Superior temporal gyrus (tissue), 1 donor: Measurements from ENCODE around the gene CPNE1.
A peak's percentile ranks its signal among the peaks of the same experiment; 100 is the strongest.
"Not testable (repeated sequence)": the region's sequence is repeated elsewhere in the genome, so short reads cannot be mapped to it uniquely, and the experiment has no call there.

Experiments used
- DNase-seq: peaks from one replicate; pipeline ENCODE4 v3.0.0-alpha.2; 2016; ENCODE audit errors: extremely low spot score

The CPNE1 gene

DNA sequence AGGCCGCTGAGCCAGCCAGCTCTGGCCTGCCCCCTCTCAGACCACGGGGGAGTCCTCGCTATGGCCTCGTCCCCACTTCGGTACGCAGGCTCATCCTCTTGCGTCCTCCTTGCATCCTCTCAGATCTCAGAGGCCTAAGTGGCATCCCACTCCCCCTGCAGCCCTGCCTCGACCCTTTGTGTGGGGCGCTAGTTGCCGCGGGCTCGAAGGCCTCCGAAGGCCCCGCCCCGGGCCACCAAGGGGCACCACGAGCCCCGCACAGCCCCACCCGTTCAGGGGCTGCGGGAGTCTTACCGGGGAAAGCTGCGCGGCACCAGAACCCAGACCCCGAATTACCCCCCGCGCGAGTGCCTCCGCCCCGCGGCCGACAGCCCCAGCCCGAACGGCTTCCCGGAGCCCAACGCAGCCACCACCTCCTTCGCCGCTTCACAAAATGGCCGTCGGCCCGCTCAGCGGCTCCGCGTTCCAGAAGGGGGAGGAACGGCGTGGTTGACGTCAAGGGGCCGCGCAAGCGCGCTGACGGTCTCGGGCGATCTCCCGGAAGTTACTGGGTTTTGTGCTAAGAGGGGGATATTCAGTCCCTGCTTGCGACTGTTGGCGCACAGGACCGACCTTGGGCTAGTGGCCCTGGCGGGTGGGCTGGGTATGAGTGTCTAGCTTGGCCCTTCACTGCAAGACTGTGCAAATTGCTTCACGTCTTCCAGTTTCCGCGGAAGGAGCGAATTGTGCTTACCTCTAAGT, at the start of gene CPNE1, which contains the start of gene RBM12:
CPNE1 (minus strand) TSS at position 435 of the 741 bp plus-strand sequence. CDS start 31,977 bp downstream, outside the sequence.
RBM12 (minus strand) TSS at position 435 of the 741 bp plus-strand sequence. CDS start 9,578 bp downstream, outside the sequence.
- peak; percentile 97 for DNase-seq

DNA sequence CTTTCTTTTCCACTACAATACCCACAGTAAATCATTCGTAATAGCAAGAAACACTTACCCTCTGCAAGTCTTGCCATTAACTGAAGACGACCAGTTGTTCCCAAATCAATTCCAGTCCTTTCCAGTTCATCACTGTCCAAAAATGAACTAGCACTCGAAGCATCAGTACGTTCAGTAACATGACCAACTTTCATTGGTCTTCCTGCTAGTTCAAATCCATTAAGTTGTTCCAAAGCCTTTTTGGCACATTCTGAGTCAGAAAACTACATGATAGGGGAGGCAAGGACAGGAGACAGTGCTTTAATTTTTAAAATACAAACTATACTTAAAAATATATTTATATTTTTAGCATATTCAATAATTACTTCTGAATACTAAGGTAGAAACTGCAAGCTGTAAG, 49.4 kb upstream of the CPNE1 start:
- no peak for DNase-seq

DNA sequence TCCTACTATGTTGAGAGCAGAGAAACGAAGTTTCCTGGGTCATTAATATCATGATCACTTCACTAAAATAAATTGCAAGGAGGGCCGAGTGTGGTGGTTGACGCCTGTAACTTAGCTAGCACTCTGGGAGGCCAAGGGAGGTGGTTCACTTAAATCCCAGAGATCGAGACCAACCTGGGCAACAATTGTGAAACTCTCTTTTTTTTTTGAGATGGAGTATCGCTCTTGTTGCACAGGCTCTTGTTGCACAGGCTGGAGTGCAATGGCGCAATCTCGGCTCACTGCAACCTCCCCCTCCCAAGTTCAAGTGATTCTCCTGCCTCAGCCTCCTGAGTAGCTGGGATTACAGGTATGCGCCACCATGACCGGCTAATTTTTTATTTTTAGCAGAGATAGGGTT, 48.4 kb upstream of the CPNE1 start:
- DNase-seq: not testable (repeated sequence)

DNA sequence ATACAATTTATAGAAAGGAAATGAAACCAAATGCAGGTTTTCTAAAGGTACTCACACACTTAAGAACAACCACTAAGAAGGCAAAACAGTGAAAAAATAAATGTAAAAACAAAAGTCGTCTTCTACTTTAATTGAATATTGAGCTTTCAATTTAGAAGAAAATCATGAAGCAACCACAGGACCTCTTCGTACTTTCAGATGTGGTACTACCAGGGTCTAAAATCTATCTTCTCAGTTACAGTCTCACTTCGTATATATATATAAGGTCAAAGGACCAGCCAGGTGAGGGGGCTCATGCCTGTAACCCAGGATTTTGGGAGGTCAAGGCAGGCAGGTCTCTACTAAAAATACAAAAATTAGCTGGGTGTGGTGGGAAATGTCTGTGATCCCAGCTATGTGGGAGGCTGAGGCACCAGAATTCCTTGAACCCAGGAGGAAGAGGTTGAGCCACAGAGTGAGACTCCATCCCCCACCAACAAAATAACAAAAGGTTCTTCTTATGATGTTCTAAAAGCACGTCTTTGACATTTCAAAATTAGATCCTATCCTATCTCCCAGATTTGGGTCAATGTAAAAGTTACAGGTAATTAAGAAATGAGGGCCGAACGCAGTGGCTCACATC, 47.0 kb upstream of the CPNE1 start:
- no peak for DNase-seq

DNA sequence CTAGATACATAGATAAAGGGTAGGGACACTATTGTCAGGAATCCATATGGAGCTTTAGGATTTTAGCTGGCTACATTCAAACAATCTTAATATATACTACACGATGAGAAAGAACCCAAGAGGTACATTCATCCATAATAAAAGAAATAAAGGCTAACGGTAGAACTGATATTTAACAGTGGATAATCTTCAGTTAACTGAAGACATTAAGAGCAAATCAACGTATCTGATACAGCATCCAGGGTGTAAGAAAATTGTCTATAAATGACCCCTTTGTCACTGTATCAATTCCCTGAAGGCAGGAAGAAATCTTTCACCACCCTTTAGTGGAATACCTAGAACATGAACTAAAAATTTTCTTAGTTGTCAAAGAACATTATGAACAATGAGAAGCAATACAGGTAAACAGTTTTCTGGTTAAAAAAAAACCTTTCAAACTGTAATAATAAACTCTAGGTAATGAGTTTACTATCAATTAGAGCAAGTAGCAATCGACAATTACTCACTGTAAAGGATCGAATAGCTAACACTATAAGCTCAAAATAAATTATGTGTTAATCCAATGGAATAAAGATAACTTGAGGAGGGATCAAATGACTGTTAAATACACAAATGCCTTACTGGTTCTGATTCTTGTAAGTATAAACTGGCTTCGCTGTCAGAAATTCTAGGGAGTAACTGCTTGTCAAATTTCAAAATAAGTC, 46.3 kb upstream of the CPNE1 start:
- DNase-seq: no peak

DNA sequence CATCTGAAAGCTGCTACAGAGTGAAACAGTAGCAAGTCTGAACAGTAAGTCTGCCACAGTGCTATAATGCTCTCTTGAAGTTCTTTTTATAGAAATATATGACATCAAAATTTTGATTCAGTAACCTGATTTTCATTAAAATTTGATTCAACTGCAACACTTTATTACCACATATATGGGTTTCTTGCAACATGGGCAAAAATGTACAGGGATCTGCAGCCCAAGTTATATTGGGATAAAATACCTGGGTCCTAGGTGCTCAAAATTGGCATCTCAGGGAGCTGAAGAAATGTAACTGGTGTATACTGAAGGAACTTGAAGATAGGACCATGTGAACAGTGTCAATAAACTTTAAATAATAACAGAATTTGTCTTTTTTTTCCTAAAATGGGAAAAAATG, 45.3 kb upstream of the CPNE1 start:
- DNase-seq: no peak

DNA sequence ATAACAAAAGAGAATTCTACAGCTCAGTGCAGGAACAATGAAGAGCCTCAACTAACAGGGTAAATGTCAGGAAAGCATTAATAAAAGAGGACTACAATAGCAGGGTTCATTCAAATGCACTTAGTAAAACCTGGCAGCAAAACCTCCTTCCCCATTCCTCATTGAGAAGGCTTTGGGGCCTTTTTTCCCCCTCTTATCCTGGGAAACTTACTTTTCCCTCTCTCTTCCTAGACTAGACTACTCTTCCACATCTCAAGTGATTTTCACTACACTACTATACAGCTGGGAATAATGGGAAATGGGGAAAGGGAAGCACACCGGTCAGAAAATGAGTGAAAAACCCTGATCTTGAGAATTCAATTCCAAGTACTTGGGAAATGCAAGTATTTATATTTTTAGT, 44.6 kb upstream of the CPNE1 start:
- no peak for DNase-seq

DNA sequence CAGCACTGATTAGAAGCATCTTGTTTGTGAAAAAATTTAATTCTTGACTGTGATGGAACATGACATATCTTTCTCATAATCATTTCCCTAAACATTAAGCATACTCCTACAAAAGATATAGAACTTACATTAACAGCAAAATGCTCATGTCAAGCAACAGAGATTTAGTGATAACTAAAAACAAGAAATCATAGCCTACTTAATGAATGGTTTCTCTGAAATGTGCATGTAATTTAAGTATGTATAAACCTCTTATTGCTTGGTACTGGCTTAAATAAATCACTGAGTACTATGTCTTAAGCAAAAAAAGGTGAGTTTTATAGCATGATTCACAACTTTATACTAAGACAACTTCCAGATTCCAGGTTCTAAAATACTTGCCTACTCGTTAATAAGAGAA, 43.8 kb upstream of the CPNE1 start:
- DNase-seq: no peak

DNA sequence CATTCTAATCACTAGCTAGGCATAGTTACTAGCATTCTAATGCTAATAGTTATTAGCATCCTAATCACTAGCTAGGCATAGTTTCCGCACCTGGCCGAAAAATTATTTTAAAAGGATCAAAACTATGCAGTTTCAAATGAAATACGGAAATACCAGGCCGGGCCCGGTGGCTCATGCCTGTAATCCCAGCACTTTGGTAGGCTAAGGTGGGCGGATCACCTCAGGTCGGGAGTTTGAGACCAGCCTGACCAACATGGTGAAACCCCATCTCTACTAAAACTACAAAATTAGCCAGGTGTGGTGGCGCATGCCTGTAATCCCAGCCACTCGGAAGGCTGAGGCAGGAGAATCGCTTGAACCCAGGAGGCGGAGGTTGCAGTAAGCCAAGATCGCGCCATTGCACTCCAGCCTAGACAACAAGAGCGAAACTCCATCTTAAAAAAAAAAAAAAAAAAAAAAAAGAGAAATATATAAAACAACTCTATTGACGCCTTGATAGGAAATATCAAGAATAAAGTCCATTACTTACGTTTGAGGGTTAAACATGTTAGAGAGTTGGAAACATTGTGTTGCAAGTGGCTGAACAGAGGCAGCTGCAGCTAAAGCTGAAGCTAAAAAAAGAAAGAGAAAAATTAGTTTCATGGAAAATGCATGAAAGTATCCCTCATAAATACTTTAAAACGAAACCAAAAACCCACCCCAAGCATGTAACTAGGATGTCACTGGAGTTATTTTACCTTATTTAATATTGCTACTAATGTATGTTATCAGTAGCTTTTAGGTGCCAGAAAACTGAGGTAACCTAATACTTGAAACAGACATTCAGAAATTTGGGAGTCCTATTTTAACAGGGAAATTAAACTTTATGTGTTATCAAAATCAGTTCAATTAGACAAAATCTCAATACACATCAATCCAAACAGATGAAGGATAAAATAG, 42.2 kb upstream of the CPNE1 start:
- DNase-seq: not testable (repeated sequence)

DNA sequence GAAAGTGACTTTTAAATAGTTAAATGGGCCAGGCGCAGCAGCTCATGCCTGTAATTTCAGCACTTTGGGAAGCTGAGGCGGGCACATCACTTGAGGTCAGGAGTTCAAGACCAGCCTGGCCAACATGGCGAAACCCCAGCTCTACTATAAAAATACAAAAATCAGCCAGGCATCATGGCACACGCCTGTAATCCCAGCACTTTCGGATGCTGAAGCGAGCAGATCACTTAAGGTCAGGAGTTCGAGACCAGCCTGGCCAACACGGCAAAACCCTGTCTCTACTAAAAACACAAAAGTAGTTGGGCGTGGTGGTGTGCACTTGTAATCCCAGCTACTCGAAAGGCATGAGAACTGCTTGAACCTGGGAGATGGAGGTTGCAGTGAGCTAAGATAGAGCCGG, 41.2 kb upstream of the CPNE1 start:
- DNase-seq: not testable (repeated sequence)

DNA sequence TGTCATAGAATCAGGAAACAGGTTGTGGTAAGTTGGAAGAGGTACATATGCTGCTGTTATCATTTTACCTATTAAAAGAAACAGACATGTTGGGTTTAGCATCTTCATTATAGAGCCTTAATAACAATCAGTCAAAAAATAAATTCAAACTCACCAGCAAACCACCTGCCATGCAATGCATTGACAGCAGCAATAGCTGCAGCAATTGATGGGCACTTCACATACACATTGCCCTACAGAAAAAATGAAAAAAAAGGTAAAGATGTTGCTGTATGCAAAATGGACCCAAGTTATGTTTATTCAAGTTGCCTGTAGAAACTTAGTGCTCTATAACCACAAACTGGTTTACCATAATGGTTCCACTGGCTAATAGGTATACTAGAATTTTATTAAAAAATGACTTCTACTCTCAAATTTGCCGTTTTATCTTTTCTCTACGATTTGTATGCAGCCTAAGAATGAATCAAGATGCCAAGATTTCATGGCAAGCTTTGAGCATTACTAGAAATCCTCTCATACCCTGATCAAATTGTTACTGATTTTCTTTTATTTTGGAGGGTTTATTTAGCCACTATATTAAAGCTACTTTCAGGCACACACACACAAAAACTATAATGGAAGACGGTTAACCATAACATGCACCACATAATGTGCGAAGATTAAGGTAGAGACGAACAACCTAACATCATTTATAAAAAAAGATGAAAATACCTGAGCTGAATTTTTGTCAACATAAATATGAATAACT, 40.0 kb upstream of the CPNE1 start:
- DNase-seq: no peak

DNA sequence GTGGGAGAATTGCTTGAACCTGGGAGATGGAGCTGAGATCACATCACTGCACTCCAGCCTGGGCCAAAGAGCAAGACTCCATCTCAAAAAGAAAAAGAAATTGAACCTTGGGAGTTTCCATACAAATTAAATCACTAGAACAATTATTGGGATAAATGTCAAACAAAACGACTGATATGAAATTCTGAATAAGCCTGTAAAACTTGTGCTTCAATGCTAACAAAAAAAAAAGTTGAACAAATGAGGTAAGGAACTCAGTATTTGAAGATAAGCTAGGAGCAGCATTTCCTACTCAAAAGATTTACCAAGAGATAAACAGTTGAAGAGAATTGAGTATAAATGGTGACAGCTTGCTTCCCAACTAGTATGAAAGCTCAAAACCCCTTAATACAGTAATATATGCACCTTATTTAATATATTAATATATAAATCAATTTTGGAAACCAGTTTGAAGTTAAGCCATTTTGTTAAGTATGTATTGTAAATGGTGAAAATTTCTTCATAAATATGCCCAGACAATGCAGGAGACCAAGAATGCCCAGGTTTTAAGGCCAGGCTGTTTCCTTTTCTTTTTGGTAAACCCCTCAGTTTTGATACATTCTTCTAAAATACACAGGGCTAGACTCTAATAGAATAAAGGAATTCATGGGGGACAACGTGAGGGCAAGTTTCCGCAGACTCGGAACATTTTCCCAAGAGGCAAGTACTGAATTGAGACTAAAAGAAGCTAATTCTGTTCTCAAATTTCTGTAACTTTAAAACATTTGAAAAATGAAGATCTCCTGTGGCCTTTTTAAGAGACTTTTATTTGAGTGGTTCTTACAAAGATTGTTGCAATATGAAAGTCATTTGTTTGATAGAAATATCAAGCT, 38.4 kb upstream of the CPNE1 start:
- DNase-seq: peak; percentile 6

DNA sequence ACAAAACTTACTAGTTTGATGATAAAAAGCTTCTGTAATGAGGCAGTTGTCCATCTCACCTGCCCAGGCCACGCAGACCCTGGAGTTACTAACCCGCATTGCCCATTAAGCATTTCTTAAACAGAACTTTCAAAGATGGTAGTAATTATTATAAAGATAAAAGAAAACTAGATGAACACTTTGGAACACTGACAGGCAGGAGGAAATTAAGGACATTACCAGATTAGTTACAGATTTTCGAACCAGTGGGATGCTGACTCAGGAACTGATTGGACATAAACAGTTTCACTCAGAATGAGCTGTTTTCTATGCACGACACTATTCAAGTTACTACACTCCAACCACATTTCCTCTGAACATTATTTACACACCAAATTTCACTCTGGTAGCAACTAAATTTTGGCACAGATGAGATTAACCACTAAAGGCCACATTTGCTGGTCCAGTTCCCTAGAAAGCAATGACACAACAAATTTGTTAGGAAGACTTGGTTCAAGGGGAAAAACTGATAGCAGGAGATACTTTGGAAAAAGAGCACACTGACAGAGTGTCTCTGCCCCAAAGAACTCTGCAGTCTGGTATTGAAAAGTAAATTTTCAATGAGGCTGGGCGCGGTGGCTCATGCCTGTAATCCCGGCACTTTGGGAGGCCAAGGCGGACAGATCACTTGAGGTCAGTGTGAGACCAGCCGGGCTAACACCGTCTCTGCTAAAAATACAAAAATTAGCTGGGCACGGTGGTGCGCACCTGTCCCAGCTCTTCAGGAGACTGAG, 37.5 kb upstream of the CPNE1 start:
- DNase-seq: peak; percentile 8

DNA sequence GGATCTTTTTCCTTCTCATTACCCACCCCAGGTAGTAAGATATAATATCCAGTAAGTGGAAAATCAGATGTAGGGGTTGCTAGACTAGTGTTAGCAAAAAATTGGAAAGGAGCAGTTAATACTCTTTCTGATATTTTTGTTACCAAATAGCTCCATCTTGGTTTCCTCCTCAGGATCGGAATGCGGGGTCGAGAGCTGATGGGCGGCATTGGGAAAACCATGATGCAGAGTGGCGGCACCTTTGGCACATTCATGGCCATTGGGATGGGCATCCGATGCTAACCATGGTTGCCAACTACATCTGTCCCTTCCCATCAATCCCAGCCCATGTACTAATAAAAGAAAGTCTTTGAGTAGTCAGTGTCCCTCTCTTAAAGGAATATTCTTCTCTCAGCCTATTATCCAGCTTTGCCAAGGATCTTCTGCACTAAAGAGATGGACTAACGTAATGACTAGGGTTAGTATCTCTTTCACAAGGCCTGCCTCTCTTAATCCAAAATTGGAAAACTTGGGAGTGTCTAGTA, 36.0 kb upstream of the CPNE1 start:
- no peak for DNase-seq

DNA sequence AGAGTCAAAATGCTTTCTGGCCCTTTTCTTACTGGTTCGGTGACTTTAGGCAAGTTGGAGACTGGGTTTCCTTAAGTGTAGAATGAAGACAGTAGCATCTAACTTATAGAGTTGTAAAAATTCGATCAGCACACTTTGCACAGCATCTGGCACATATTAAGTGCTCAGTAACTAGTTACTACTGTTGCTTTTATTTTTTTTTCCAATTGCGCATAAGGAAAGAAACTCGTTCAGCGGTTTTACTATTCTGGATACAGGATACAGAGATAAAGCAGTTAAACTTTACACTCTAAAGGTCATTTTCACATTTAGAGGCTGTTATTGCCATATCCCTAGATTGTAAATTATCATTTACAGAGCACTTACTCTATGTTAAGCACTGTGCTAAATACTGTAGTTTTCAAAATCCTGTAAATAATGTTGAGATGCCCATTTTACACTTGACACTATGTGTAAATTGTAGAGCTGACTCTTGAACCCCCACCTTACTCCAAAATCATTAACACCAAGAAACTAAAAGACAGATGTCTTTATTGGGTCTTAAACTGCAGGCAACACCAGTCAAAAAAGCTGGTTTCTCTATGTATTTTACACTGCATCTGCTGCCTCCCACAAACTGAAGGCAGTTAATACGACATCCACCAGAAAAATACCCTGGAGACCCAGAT, 35.4 kb upstream of the CPNE1 start:
- no peak for DNase-seq

DNA sequence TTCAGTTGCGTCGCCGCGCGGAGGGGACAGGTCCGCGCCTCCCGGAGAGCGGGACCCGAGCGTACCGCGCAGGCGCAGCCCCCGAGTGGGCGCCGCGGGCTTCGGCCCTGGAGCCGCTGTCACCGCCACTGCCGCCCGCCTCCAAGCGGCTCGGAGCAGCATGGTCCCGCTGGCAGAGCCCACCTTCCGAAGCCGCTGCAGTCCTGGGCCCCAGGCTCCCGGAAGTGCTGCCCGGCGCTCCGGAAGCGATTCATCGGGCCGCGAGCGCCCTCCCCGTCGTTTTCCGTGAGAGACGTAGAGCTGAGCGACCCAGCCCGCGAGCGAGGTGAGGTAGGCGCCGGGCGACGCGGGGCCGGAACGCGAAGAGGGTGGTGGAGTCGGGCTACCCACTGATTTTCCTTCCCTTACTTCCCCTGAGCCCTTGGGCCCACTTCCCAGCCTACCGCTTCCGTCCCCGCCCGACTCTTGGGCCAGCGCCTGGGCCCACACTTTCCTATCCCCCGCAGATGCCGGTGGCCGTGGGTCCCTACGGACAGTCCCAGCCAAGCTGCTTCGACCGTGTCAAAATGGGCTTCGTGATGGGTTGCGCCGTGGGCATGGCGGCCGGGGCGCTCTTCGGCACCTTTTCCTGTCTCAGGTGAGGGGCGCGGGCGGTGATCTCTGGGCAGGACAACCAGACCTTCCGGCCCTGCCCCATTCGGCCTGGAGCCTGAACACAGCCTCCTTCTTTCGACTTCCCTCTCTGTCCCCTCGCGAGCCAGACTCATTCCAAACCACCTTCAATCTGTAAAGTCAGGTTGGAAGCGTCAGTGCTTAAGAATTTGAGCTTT, 34.6 kb upstream of the CPNE1 start, which contains the start of the genes NFS1 and ROMO1:
NFS1 (minus strand) TSS at position 226 of the 830 bp plus-strand sequence; CDS start at position 162, 64 bp downstream.
ROMO1 (plus strand) TSS at position 279 of the 830 bp plus-strand sequence; CDS start at position 507, 228 bp downstream.
- peak; percentile 88 for DNase-seq
